Effector CD8-positive, alpha-beta T cell (primary cell): ENCODE data around the gene C4orf50.

Experiments
- DNase-seq: peaks from one replicate; lab custom pipeline; 2025; lab: John Stamatoyannopoulos, UW

The C4orf50 gene

DNA sequence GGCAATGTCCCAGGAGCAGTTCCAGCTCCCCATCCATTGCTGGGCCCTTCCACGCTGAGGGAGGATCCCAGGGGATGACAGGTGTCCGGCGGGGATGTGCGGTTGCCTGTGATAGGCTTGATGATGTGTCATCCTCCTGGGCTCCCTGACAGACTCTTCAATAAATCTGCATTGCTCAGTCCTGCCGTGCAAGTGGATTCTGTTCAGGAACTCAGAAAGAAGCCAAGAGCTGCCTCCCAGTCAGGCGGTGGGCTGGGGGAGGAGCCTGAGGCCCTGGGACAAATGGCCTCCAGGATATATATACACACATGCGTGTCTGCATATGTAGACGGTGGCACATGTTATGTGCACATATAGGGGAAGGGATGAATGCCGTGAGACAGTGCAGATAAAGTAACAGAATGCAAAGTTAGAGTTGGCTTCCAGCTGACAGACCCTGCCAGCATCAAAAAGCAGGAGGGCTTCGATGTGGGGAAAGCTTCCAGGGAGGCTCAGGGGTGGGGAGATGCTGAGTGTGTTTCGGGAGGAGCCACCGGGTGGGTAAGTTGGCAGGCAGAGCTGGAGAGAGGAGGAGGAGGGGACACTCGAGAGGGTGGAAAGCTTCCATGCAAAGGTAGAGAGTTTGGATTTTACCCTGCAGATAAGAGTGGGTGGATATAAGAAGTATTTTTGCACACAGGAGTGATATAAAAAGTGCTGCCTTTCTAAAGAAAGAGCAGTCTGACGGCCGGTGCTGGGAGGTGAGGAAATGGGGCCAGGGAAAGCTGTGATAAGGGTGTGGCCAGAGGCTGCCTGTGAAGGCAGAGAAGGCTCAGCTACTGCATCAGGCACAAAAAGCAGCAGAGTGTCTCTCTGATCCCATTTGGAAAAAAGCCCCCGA lies 96.9 kb downstream of the C4orf50 start:
- DNase-seq = no peak

DNA sequence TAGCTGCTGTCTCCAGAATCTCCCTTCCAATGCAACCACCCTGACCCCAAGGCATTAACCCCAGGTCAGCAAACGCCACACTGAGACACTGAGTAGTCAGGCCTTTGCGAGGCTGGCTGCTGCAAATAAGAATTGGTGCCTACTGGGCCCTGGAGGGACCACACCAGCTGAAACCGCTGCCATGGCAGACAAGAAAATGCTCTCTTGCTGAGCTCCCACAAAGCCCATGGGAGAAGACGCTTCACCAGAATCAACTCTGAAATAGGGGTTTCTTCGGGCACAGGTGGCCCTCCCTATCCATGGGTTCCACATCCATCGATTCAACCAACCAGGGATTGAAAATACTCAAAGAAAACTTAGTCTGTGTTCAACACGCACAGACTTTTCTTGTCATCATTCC lies 98.7 kb downstream of the C4orf50 start:
- no peak for DNase-seq

DNA sequence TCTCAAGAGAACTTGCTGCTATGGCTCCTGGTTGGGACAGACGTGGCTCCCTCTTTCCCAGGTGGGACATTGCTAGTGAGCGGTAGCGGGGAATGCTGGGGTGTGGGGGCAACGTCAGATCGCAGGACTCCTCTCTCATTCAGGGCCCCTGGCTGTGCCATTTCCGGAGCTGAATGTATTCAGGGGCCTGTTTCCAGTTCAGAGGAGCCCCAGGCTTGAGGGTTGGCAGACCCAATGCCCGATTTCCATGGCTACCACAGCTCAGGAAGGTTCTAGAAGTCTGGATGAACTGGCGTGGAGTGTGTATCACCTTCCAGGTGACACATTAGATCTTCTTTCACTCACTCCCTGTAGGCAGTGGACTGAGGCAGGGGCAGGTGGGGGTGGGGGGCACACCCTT lies 99.2 kb downstream of the C4orf50 start:
- no peak for DNase-seq

DNA sequence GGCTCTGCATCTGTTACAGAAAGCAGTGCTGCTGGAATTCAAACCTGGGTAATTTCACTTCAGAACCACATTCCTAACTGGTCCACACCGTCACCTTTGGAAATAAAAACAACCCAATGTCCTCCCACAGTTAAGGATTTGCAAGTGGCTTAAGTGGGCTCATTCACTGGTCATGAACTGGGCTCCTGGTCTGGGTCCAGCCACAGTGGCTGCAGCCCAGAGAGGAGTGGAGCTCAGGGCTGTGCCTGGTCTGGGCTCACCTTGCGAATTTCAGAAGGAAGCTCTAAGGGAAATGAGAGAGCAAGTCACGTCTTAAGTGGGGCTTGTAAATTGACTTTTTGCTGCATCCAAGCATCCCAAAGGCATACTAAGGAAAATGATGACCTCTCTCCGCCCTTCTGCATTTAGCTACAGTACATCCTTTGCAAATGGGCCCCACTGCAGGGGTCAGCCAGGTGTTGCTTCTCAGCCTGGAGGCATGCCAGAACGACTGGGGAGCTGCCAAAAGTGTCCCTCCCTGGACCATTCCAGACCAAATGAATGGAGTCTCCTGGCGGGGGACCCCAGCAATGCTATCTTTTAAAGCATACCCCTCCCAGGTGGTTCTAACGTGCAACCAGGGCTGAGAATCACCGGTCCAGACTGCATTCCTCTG lies 99.8 kb downstream of the C4orf50 start:
- DNase-seq = no peak

DNA sequence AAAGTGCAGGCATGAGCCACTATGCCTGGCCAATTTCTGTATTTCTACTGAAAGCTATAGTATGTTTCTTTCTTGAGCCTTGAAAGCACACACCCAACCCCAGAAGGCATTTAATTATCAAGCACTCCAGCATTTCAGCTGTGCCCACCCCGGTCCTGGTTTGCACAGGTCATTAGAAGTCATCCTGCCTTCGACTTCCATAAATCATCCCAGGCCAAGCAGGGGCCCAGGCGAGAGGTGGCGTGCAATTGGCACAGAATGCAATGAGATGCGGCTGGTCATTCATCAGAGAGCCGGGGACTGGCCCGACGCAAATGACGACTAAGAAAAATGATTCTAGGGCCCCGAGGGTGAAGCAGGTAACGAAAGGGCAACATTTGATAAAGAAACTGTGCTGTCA lies 100.6 kb downstream of the C4orf50 start:
- no peak for DNase-seq

DNA sequence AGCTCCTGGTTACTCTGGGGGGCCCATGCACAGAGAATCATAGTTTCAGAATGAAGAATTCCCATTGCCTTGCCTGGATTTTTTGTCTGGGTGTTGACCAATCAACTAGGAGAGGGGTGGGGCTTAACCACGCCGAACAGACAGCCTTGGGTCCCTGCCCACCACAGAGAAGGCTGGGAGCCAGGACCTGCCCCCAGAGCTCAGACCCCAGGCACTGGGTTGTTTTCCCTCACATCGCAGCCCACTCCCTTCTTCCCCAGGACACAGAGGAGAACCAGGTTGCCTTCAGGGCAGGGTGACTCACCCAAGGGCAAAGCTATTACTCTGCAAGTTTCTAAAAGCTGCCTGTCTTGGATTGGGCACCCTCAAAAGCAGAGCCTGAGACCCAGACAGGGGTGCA lies 102.0 kb downstream of the C4orf50 start:
- DNase-seq = no peak

DNA sequence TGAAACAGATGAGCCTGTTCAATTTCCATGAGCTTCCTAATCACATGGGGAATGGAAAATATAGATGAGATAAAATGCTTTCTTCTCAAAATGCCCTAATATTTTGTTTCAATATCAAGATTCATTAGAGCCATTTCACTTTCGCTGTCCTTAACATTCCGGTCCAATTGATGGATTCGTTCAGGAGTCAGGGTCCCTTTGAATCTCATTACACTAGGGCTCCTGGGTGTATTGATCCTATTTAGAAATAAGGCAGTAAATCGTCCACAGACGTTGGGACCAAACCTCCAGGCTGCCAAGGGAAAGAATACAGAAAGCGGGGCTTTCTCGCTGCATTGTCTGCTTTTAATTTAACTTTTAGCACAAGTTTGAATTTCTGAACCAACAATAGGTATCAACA lies 104.8 kb downstream of the C4orf50 start:
- DNase-seq = no peak

DNA sequence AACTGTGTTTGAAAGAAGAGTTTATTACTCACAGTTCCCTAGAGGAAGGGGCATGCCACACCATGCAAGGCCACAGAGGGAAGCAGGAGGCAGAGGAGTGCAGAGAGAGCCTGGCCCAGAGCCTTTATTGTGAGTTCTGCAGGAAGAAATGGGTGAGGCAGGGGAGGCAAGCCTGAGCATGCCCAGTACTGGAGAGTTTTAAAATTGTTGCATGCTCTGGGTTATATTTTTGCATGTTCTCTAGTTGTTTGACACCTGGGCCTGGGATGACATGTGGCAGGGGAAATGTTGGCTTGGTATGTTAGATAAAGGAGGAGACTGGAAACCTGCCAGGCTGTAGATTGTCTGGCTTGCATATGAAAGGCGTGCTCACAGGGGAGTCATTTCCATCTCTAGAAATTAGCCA lies 105.6 kb downstream of the C4orf50 start:
- no peak for DNase-seq

DNA sequence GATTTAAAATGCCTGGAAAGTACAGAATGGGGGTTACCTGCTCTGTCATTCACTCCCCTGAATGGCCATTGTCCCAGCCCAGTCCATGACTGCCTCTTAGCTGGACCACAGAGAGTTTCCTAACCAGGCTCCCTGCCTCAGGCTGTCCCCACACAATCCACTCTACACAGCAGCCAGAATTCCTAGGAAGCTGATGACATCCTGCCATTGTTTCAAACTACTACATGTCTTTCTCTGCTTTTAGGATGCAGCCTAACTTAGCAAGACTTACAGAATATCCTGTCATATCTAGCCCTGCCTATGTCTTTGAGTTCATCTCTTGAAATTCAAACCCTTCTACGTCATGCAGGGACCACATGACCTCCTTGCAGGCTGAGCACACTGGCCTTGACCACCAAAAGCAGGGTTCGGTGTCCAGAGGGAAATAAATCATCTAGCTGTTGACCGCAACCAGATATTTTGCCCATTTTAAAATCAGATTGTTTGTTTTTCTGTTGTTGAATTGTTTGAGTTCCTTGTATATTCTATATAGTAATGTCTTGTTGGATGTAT lies 109.3 kb downstream of the C4orf50 start:
- DNase-seq = no peak

DNA sequence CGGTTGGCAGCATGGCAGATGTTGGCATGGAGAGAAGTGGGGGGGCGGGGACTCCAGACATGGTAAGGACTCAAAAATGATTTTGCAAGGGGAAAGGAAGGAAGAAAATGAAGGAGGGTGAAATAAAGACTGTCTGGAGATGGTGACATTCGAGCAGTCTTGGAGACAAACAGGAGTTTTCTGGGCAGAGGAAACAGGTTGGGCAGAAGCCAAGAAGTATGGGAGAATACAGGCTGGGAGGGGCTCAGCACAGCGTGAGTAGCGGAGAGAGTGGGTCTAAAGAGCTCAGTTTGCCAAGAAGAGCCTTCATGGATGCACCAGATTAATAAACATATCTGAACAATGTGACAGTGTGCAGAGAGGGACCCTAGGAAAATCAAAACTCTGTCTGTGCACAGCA lies 112.0 kb downstream of the C4orf50 start:
- DNase-seq = no peak

DNA sequence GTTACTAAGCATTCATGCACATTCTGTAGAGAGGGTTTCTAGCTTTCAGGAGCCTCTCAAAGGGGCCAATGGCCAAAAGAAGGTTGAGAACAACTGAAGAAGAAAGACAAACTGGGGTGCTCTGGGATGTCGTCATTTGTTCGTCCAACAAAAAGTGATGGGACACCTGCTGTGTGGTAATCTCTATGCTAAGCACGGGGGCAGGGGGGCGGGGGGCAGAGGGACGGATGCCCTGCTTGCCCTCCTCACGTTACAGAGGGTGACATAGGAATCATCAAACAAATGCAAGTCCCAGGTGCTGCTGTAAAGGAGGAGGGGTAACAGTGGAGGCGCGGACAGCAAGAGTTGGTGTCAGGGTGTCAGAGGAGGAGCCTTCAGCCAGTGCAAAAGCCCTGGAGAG lies 112.5 kb downstream of the C4orf50 start:
- no peak for DNase-seq

DNA sequence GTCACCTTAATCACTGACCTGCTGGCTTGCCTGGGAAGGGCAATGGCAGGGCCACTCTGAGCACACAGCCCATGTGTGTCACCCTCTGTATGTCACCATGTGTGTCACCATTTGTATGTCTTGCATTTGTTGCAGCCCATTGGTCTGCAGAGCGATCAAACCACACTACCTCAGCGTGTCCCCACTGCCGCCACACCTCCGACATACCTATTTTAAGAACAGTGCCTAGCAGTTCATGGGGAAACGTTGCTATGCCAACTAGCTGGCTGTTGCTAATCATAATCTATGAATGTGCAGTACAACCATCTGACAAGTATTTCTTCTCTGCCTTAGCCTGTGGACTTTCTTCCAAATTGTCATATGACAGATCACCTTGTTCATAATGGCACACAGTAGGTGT lies 117.4 kb downstream of the C4orf50 start:
- no peak for DNase-seq

DNA sequence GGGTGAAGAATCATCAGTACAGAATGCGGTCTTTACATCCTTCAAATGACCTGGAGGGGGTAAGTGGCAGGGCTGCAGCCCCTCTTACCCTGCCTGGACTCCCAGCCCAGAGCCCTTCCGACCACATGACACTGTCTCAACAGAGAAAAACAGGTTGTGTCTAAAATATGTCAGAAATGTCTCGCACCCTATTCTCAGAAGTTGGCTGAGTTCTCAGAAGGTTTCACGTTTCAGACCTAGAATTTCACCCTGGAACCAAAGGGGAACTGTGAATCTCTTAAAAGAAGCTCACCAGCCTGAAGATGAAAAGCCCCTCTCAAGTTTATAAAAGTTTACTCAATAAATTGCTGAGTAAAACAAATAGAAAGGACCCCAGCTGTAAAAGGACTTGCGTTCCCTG lies 118.3 kb downstream of the C4orf50 start:
- no peak for DNase-seq

DNA sequence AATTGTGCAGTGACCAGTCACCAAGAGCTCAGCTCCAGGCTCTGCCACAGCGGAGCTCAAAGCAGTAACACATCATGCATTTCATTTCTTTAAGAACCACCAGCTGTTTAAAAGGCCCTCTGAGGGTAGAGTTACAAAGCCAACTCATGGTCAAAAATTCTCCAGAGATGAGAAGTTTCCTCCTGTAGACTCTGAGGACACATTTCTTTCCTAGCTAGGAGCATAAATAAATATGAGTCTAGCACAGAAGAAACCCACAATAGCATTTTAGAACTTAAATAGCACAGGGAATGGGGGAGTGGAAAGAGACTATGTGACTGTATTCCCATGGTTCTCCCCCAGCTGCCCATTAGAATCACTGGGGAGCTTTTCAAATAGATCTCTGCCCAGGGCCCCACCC lies 118.8 kb downstream of the C4orf50 start:
- DNase-seq = no peak

DNA sequence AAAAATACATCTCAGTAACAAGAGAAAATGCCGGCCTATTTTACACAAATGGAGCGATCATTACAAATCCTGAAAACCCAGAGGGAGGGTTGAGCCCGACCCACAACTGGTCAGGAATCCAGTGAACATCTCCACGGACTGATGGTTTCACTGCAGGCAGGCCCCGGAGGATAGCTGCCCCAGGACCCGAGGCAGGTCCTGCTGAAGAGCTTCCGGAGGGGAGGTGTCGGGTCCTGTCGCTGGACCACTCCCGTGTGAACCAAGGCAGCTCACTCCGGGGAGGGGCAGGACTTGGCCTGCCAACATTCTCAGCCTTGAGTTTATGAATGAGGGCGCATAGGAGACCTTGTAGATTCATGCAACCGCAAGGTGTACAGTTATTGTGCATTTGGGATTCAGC lies 120.6 kb downstream of the C4orf50 start:
- DNase-seq = no peak

DNA sequence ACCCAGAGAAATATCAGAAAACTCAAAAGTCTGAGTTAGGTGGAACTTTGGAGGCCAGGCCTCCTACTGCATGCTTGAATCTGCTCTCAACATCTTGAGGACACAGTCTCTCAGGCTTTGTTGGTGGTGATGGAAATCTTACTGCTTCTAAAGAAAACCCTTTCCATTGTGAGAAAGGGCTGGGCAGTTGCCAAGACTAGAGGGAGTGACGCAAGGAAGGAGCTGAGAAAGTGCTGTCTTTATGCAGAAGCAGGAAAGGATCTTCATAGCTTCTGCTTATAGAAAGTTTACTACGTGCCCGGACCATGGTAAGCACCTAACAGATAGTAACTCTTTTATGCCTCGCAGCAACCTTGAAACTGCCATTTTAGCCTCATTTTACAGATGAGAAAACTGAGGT lies 122.9 kb downstream of the C4orf50 start:
- DNase-seq = no peak

DNA sequence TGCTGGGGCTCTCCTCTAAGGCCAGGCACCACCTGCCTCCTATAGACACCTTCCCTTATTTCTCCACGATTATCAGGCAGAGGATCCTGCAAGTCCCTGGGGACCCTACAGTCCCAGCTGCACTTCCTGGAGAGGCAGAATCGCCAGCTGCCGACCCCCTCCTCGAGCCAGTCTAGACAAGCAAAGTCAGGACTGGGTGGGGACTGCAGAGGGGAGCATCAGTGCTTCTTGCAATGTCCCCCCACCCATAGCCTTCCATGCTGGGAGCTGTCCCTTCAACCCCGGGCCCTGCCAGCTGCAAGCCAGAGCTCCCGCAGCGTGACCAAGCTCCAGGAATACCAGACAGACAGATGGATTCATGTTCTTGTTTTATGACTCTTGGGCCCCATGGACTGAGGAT lies 124.0 kb downstream of the C4orf50 start:
- DNase-seq = no peak

DNA sequence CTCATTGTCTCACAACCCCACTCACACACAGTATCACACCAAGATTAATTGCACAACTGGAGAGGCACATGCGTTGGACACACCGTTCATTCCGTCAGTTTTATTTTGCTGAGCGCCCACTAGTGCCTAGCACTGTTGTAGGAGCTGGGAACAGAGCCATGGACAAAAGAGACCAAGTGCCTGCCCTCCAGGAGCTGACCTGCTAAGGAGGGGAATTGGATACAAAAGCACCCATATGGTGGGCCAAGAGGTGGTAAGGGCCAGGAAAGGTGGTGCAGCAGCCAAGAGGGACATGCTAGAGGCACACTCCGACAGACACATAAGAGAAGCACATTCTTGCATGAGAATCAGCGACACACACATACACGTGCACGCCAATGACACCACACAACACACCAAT lies 124.6 kb downstream of the C4orf50 start:
- DNase-seq = no peak

DNA sequence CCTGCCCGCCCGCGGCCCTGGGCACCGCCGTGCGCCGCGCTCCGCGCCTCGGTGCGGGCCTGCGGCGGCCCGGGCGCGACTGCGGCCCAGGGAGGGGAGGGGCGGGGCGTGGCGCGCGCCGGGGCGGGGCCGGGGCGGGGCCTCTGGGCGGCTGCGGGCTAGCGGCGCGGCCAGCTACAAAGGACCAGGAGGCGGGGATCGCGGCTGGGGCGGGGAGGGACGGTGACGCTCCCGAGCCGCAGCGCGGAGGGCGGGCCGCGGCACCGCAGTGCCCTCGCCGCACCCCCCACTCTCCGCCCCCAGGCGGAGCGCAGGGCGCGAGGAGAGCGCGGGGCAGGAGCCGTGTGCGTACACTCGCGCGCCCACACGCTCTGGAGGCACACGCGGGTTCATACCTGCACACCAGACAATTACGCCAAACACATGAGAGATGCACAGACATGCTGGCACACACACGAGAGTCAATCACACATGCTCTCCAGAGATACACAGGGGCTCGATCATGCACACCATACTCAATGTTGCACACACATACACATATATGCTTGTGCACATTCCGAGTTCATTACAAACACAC lies 125.1 kb downstream of the C4orf50 start, which contains the start of gene CRMP1:
TSS of gene CRMP1 (minus strand) at position 83 of the 577 bp plus-strand sequence. CDS start 117 bp downstream, outside the sequence.
- no peak for DNase-seq

DNA sequence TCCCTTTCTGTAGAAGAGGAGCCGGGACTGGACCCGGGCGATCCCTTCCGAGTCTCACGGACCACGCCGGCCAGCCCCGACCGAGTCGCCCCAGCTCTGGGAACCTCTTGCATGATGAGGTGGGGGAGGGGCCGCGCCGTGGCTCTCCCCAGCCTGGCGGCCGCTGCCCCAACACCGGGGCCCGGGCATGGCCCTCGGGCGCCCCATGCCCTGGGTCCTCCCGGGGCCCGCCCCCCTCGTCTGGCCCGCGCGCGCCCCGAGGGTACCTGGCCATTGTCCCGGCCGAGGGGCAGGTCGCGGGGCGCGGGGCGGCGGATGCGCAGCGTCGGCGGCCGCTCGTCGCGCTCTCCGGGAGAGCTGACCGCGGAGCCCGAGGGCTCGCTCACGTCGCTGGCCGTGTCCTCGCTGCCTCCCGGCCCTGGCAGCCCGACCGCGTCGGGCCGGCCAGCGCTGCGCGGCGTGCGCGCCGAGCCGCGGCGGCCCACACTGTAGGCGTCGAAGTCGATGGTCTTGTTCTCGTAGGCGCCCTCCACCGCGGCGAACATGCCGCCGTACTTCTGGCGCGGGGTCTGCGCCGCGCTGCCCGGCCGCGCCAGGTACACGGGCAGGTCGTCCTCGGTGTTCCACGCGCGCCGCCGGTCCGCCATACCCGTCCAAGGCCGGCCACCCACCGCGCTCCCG lies 125.8 kb downstream of the C4orf50 start:
- no peak for DNase-seq

DNA sequence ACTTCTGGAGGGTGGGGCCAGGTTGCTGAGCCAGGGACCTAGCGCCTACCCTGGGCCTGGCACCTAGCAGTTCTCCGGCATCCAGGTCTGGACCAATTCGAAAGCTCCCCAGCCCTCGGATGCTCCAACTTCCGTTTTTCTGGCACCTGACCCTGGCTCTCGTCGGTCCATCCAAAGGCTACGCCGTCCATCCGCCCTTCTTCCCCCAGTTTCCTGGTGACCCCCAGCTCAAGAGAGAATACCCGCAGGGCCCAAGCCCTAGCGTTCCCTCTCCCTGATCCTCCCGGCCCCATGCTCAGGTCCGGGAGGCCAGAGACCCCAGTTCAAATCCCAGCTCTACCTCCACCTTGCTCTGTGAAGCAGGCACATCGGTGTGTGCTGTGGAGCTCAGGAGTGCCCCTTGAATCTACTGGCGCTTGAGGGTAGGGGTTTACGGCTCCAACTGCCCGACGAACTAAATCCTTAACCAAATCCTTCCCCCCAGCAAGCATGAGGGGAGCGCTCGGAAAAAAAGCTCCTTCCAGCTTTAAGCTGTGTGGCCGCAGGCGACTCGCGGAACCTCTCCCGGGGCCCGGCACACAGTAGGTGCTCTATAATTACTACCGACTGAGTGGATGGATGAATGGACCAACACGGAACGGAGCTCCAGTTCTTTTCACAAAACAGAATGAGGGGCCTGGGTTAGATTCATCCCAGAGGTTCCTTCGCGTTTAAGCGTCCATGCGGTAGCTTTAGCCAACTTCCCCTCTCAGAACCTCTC lies 126.5 kb downstream of the C4orf50 start:
- no peak for DNase-seq
